Natural killer cell (primary cell): ENCODE data around the gene RYR3. TPM values are rescaled to one million over a fixed set of nuclear protein-coding genes. Genes with fewer than 3 reads are reported as not detected.

Experiments
- ATAC-seq, 3 donors: fragments of 150-1000 bp in 2 of 3; fragments of 200-7000 bp in 1 of 3; cut with Tn5 transposase; 1 replicate in 1 of 3; 2 replicates in 2 of 3; pipeline ENCODE4 v1.10.0; 2021; ENCODE audit warnings: mild to moderate bottlenecking in 2 of 3, moderate library complexity in 2 of 3
- DNase-seq, 2 donors: peaks; one replicate each; pipeline versions ENCODE4 v3.0.0 to v3.0.0-alpha.2; 2013 to 2021; ENCODE audit warnings: mixed read lengths in 1 of 2
- H3K27ac ChIP-seq: one replicate; pipeline ENCODE4 v1.5.1; 2013; ENCODE audit warnings: mild to moderate bottlenecking, low read length
- H3K27me3 ChIP-seq: one replicate; pipeline ENCODE4 v1.6.1; 2013; ENCODE audit warnings: low read length; ENCODE audit not compliant: control insufficient read depth, insufficient read depth
- H3K36me3 ChIP-seq: one replicate; pipeline ENCODE4 v1.6.1; 2013; ENCODE audit warnings: low read length; ENCODE audit not compliant: control insufficient read depth, insufficient read depth
- H3K4me1 ChIP-seq: one replicate; pipeline ENCODE4 v1.6.1; 2013; ENCODE audit warnings: low read length; ENCODE audit not compliant: control insufficient read depth, insufficient read depth
- H3K4me3 ChIP-seq: one replicate; pipeline ENCODE4 v1.5.1; 2013; ENCODE audit warnings: low read length
- H3K9me3 ChIP-seq: one replicate; pipeline ENCODE4 v1.6.1; 2013; ENCODE audit warnings: low read length; ENCODE audit not compliant: control insufficient read depth, insufficient read depth
- H3K27ac Mint-ChIP-seq, 2 donors: one replicate each; pipeline ENCODE4 v1.8.0; 2022; ENCODE audit warnings: mild to moderate bottlenecking in 2 of 2, mixed read lengths in 2 of 2, moderate library complexity in 1 of 2
- H3K27me3 Mint-ChIP-seq, 2 donors: one replicate each; pipeline ENCODE4 v1.8.0; 2022; ENCODE audit warnings: low read depth in 2 of 2, mixed read lengths in 2 of 2
- H3K36me3 Mint-ChIP-seq: one replicate; pipeline ENCODE4 v1.8.0; 2022; ENCODE audit warnings: mixed read lengths
- H3K4me1 Mint-ChIP-seq, 2 donors: one replicate each; pipeline ENCODE4 v1.8.0; 2022; ENCODE audit warnings: mixed read lengths in 2 of 2
- H3K4me3 Mint-ChIP-seq: one replicate; pipeline ENCODE4 v1.8.0; 2022; ENCODE audit warnings: mild to moderate bottlenecking, moderate library complexity, mixed read lengths
- H3K9me3 Mint-ChIP-seq, 2 donors: one replicate each; pipeline ENCODE4 v1.8.0; 2022; ENCODE audit warnings: mixed read lengths in 2 of 2
- WGBS: methylation state at CpG from one replicate; pipeline ENCODE4 v1.1.7; 2013; ENCODE audit warnings: missing lambda C conversion rate; ENCODE audit not compliant: insufficient coverage; 5-methylcytosine and 5-hydroxymethylcytosine counted together
- intact Hi-C: fragments of 100-400 bp; cut with micrococcal nuclease; formaldehyde crosslinking; loops from one replicate; pipeline ENCODE4 v1.14.2; 2022
- total RNA-seq, 4 donors: library from RNA; stranded (reverse); fragments of 120-200 nt in 1 of 4; gene quantifications; one replicate each; pipeline versions ENCODE4 v1.2.3 to v1.2.4, GENCODE V29; 2013 to 2022
- TF ChIP-seq, protein P1 (sequence below): fragments of 200-600 bp; IDR thresholded peaks from one replicate; pipeline ENCODE4 v1.8.0; 2022; ENCODE audit warnings: antibody characterized with exemption

The RYR3 gene
- total RNA-seq, 3 donors from 2014 or later (not counting 1 experiment from before 2014, with no cell fraction given): 0.09 to 6.2 TPM; not detected in 1

DNA sequence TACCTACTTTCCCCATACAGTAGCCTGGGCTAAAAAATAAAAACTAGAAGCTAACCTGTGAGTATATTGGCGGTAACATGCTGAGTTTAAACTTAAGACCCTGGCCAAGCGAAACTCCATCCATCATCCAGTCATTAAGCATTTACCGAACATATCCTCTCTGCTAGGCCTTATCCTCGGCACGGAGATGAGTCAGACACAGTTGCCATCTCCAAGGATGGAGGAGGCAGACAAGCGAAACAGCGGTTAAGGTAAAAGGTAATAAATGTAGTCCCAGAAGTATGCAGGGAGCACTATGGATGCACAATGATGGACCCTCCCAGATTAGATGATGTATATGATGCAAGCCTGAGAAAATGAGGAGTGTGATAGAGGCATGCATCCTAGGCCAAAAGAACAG lies 143.6 kb downstream of the RYR3 start:
- H3K4me3 Mint-ChIP-seq: no peak overlapping the region
- no peaks in the 10 kb centered on the region for H3K9me3 ChIP-seq
- no peak overlapping the region for H3K27ac ChIP-seq
- 100% methylated on average over 7 of the region's 7 CpGs for WGBS
- H3K4me1 Mint-ChIP-seq: no peaks in the 10 kb centered on the region
- peaks cover 0 to 6% of the 10 kb centered on the region in 2 donors for H3K27me3 Mint-ChIP-seq
- TF ChIP-seq, protein P1, sequence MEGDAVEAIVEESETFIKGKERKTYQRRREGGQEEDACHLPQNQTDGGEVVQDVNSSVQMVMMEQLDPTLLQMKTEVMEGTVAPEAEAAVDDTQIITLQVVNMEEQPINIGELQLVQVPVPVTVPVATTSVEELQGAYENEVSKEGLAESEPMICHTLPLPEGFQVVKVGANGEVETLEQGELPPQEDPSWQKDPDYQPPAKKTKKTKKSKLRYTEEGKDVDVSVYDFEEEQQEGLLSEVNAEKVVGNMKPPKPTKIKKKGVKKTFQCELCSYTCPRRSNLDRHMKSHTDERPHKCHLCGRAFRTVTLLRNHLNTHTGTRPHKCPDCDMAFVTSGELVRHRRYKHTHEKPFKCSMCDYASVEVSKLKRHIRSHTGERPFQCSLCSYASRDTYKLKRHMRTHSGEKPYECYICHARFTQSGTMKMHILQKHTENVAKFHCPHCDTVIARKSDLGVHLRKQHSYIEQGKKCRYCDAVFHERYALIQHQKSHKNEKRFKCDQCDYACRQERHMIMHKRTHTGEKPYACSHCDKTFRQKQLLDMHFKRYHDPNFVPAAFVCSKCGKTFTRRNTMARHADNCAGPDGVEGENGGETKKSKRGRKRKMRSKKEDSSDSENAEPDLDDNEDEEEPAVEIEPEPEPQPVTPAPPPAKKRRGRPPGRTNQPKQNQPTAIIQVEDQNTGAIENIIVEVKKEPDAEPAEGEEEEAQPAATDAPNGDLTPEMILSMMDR: no peak
- no peak for ATAC-seq
- DNase-seq: no peak
- no peaks in the 10 kb centered on the region for H3K9me3 Mint-ChIP-seq
- no peaks in the 10 kb centered on the region for H3K36me3 Mint-ChIP-seq
- intact Hi-C loops: no loop called here
- H3K27ac Mint-ChIP-seq: no peak overlapping the region
- H3K4me3 ChIP-seq: no peak overlapping the region
- no peaks in the 10 kb centered on the region for H3K27me3 ChIP-seq
- H3K36me3 ChIP-seq: no peaks in the 10 kb centered on the region
- no peaks in the 10 kb centered on the region for H3K4me1 ChIP-seq

DNA sequence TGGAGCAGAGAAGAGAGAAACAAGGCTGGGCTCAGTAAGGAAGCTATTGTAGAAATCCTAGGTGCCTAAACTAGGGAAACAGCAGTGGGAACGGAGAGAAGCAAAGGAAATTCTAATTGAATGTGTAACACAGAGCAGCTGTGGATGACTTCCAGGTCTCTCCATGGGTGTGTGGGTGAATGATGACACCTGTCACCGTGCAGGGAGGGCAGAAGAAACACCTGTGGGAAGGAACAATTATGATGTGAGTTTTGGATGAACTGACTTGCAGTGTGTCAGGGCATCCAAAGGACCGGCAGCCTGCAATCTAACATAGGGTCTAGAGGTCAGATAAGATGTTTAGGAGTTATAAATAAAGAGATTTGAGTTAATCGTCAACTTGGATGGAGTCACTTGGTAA lies 144.2 kb downstream of the RYR3 start:
- H3K4me3 Mint-ChIP-seq: no peak overlapping the region
- no peaks in the 10 kb centered on the region for H3K4me1 Mint-ChIP-seq
- Histone ChIP-seq H3K9me3 (no peaks in the 10 kb centered on the region), H3K27me3 (no peaks in the 10 kb centered on the region), H3K4me1 (no peaks in the 10 kb centered on the region), H3K27ac (no peak overlapping the region), H3K36me3 (no peaks in the 10 kb centered on the region), H3K4me3 (no peak overlapping the region)
- intact Hi-C loops: no loop called here
- DNase-seq (no peak), ATAC-seq (no peak)
- no peaks in the 10 kb centered on the region for H3K9me3 Mint-ChIP-seq
- no peak overlapping the region for H3K27ac Mint-ChIP-seq
- H3K27me3 Mint-ChIP-seq: peaks cover 0 to 3% of the 10 kb centered on the region in 2 donors
- WGBS: 85% methylated on average over 4 of the region's 4 CpGs
- H3K36me3 Mint-ChIP-seq: no peaks in the 10 kb centered on the region
- TF ChIP-seq, protein P1: no peak

DNA sequence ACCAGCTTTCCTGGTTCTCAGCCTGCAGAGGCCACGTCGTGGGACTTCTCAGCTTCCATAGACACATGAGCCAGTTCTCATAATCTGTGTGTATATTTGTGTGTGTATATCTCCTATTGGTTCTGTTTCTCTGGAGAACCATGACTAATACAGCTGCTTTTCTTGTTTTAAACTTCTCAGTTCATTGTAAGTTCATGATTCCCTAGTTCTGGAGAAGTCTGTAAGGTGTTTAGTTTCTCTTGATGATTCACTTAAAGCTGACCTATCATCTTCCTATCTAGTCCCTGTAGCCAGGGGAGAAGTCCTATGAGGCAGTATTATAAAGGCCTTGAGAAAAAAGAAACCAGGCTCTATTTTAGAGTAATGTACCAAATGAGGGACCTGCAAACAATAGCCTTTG lies 147.7 kb downstream of the RYR3 start:
- Histone ChIP-seq H3K27me3 (no peaks in the 10 kb centered on the region), H3K36me3 (no peaks in the 10 kb centered on the region), H3K9me3 (no peaks in the 10 kb centered on the region), H3K4me1 (no peaks in the 10 kb centered on the region), H3K4me3 (no peak overlapping the region), H3K27ac (no peak overlapping the region)
- intact Hi-C loops: no loop called here
- ATAC-seq (no peak), DNase-seq (no peak)
- no peak overlapping the region for H3K4me3 Mint-ChIP-seq
- peaks cover 0 to 3% of the 10 kb centered on the region in 2 donors for H3K27me3 Mint-ChIP-seq
- no peak overlapping the region for H3K27ac Mint-ChIP-seq
- H3K36me3 Mint-ChIP-seq: no peaks in the 10 kb centered on the region
- no peaks in the 10 kb centered on the region for H3K9me3 Mint-ChIP-seq
- no peaks in the 10 kb centered on the region for H3K4me1 Mint-ChIP-seq
- 88% methylated on average over 2 of the region's 2 CpGs for WGBS
- TF ChIP-seq, protein P1: no peak

DNA sequence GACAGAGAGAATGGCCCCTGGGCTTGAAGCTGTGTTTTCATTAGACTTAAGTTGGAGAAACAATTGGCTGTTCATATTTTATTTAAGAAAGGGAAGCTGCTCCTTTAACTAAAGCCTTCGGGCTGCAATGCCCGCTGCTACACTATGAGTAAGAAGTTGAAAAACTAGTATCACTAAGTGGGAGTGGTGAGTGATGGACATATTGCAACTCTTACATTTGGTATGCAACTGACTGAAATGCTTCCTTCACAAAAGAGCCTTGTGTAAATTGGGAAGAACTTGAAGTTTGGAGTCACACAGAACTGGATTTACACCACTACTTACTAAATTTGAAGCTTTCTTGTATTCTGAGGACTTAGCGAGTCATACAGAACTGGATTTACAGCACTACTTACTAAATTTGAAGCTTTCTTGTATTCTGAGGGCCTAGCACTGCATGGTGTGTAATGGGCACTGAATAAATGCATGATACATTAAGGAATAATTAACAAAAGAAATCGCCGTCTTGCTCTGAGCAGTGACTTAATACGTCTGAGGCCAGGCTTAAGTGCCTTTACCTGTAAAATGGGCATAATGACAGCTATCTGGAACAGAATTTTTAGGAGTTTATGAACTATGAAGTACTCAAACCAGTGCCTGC lies 149.5 kb downstream of the RYR3 start:
- intact Hi-C loops: no loop called here
- Mint-ChIP-seq H3K27me3 (peaks cover 0 to 5% of the 10 kb centered on the region in 2 donors), H3K4me1 (no peaks in the 10 kb centered on the region), H3K36me3 (no peaks in the 10 kb centered on the region), H3K9me3 (no peaks in the 10 kb centered on the region), H3K27ac (no peak overlapping the region), H3K4me3 (no peak overlapping the region)
- Histone ChIP-seq H3K9me3 (no peaks in the 10 kb centered on the region), H3K4me1 (no peaks in the 10 kb centered on the region), H3K27me3 (no peaks in the 10 kb centered on the region), H3K36me3 (no peaks in the 10 kb centered on the region), H3K27ac (no peak overlapping the region), H3K4me3 (no peak overlapping the region)
- TF ChIP-seq, protein P1: no peak
- 89% methylated on average over 5 of the region's 6 CpGs for WGBS
- no peak for DNase-seq
- ATAC-seq: no peak
